Epithelial cell of esophagus (primary cell): ENCODE results near the gene ADGRD1.

Source experiments
- DNase-seq: peaks from one replicate; pipeline ENCODE4 v3.0.0; 2010; ENCODE audit warnings: low read depth
- H3K4me3 ChIP-seq: 2 replicates; pipeline ENCODE4 v1.5.1; 2011; ENCODE audit warnings: mild to moderate bottlenecking, low read length, control low read depth
- TF ChIP-seq, protein P1 (sequence below): IDR thresholded peaks from 2 replicates; pipeline ENCODE4 v1.5.1; 2011; ENCODE audit warnings: low read depth, mild to moderate bottlenecking, low read length, control low read depth, inconsistent platforms; ENCODE audit not compliant: insufficient read depth; ENCODE audit errors: missing control alignments

ADGRD1 gene

GRCh38 chr12:131131808-131132117, 178.1 kb downstream of the ADGRD1 start:
- TF ChIP-seq, protein P1, sequence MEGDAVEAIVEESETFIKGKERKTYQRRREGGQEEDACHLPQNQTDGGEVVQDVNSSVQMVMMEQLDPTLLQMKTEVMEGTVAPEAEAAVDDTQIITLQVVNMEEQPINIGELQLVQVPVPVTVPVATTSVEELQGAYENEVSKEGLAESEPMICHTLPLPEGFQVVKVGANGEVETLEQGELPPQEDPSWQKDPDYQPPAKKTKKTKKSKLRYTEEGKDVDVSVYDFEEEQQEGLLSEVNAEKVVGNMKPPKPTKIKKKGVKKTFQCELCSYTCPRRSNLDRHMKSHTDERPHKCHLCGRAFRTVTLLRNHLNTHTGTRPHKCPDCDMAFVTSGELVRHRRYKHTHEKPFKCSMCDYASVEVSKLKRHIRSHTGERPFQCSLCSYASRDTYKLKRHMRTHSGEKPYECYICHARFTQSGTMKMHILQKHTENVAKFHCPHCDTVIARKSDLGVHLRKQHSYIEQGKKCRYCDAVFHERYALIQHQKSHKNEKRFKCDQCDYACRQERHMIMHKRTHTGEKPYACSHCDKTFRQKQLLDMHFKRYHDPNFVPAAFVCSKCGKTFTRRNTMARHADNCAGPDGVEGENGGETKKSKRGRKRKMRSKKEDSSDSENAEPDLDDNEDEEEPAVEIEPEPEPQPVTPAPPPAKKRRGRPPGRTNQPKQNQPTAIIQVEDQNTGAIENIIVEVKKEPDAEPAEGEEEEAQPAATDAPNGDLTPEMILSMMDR: no peak
- H3K4me3 ChIP-seq: no peak overlapping the region
- no peak for DNase-seq

DNA sequence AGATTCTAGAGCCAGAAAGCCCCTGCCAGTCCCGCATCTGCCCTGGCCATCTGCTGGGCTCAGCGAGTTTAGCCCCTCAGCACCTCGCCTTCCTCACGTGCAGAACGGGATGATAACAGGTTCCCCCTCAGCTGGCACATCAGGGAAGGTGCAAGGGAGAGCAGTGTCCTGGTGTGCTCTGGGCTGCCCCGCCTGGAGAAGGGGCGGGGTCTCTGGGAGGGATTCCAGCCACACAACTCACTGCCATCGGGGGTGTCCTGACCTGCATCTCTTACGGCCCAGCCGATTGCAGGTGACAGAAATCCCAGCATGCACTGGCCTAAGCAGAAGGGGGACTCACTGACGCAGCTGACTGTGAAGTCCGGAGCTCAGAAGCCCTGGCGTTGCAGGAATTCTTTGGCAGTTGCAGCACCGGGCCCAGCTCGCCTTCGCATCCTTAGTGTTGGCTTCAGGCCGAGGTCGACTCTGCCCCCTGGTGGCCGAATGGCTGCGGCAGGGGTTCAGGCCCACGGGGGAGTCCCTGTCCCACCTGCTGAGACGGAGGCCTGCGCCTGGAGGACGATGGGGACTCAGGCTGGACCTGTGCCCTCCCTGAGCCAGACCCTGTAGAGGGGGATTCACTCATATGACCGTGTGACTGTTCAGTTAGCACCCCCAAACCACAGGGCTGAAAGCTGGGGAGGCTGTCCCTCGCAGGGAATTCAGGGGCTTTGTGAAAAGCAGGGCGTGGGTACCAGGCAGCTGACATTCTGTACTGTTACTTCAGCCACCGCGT, 178.6 kb downstream of the ADGRD1 start:
- TF ChIP-seq, protein P1: no peak
- DNase-seq: no peak
- H3K4me3 ChIP-seq: no peak overlapping the region

GRCh38 chr12:131133015-131133905, 179.6 kb downstream of the ADGRD1 start:
- TF ChIP-seq, protein P1: no peak
- DNase-seq: no peak

GRCh38 chr12:131133994-131134393, 180.3 kb downstream of the ADGRD1 start:
- H3K4me3 ChIP-seq: no peak overlapping the region
- TF ChIP-seq, protein P1: no peak
- no peak for DNase-seq

More at GRCh38 chr12:131133015-131133905, 179.6 kb downstream of the ADGRD1 start:
- no peak overlapping the region for H3K4me3 ChIP-seq

GRCh38 chr12:131134523-131135310, 181.0 kb downstream of the ADGRD1 start:
- TF ChIP-seq, protein P1: no peak

DNA sequence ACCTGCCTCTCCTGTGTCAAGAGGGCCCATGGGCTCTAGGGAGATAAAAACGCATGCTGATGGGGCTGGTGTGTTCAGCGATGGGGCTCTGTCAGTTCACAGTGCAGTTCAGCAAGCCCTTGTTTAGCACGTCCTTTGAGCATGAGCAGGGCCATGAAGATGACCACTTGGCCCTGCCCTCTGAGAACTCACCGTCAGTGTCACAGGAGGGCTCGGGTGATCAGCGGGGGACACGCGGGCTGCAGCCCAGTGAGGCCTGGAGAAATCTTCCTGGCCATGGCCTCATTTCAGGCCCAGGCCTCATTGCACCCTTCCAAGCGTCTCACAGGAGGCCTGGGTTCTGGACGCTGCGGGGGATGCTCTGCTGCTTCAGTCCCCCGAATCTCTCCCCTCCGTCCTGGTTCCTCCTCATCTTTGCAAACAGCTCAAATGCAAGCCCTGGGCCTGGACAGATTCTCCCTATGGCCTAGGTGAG, 181.6 kb downstream of the ADGRD1 start:
- H3K4me3 ChIP-seq: no peak overlapping the region
- no peak for DNase-seq
- TF ChIP-seq, protein P1: no peak

More at GRCh38 chr12:131134523-131135310, 181.0 kb downstream of the ADGRD1 start:
- no peak for DNase-seq
- H3K4me3 ChIP-seq: no peak overlapping the region
